Measurements from ENCODE around the gene CAMK2D.
A peak's percentile ranks its signal among the peaks of the same experiment; 100 is the strongest.

CAMK2D gene

DNA sequence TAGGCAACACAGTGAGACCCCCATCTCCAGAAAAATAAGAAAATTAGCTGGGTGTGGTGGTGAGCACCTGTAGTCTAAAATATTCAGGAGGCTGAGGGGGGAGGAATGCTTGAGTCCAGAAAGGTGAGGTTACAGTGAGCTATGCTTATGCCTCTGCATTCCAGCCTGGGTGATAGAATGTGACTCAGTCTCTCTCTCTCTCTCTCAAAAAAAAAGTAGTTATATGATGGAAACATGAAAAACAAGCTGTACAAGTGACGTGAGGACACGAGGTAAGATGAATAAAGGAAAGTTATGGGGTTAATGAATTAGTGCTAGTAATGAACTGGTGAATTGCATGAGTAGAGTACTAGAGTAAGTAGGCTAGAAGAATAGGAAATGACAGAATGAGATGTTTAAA is 21.8 kb upstream of the CAMK2D start:
- no peak for DNase-seq (ENCODE audit: extremely low read depth, insufficient read length)
- no peaks in the 10 kb centered on the region for H3K36me3 ChIP-seq (ENCODE audit: control insufficient read depth, insufficient read depth, low read length)
- H3K27me3 ChIP-seq (replicated peaks; ENCODE audit: control insufficient read depth, insufficient read depth, low read length), result no peaks in the 10 kb centered on the region
- TF ChIP-seq, protein P1, sequence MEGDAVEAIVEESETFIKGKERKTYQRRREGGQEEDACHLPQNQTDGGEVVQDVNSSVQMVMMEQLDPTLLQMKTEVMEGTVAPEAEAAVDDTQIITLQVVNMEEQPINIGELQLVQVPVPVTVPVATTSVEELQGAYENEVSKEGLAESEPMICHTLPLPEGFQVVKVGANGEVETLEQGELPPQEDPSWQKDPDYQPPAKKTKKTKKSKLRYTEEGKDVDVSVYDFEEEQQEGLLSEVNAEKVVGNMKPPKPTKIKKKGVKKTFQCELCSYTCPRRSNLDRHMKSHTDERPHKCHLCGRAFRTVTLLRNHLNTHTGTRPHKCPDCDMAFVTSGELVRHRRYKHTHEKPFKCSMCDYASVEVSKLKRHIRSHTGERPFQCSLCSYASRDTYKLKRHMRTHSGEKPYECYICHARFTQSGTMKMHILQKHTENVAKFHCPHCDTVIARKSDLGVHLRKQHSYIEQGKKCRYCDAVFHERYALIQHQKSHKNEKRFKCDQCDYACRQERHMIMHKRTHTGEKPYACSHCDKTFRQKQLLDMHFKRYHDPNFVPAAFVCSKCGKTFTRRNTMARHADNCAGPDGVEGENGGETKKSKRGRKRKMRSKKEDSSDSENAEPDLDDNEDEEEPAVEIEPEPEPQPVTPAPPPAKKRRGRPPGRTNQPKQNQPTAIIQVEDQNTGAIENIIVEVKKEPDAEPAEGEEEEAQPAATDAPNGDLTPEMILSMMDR (IDR thresholded peaks at IDR 0.05; ENCODE audit: insufficient read depth, low read length, poor library complexity, severe bottlenecking), result no peak
- no peak overlapping the region for H3K4me3 ChIP-seq (replicated peaks; ENCODE audit: low read depth, low read length)

DNA sequence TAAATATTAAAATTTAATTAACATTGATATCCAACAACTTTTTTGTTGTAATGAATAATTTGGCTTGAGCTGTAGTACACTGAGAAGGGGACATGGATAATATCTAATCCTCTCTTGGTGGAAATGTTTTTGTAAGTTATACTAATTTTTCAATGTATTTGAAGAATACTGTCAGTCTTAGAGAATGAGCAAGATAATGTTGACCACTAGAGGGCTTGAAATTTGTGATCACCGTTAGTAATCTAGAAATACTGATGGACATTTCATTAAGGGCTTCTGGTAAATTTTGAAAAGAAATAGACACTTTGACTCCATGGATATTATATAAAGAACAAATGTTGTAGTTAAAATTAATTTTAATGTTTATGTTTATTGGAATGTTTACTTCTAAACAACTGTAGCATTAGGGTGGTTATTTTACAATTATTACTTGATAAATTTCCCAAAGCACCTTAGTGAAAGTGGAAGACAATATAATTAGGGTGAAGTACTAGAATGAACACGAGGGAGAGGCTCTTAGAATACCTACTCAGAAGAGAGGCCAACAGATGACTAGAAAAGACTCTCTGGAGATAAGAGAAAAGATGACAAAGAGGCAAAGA is 20.0 kb upstream of the CAMK2D start:
- DNase-seq (ENCODE audit: extremely low read depth, insufficient read length), result no peak
- no peaks in the 10 kb centered on the region for H3K36me3 ChIP-seq (ENCODE audit: control insufficient read depth, insufficient read depth, low read length)
- H3K4me3 ChIP-seq (replicated peaks; ENCODE audit: low read depth, low read length), result no peak overlapping the region
- no peaks in the 10 kb centered on the region for H3K27me3 ChIP-seq (replicated peaks; ENCODE audit: control insufficient read depth, insufficient read depth, low read length)
- TF ChIP-seq, protein P1 (IDR thresholded peaks at IDR 0.05; ENCODE audit: insufficient read depth, low read length, poor library complexity, severe bottlenecking), result peak; percentile 51

DNA sequence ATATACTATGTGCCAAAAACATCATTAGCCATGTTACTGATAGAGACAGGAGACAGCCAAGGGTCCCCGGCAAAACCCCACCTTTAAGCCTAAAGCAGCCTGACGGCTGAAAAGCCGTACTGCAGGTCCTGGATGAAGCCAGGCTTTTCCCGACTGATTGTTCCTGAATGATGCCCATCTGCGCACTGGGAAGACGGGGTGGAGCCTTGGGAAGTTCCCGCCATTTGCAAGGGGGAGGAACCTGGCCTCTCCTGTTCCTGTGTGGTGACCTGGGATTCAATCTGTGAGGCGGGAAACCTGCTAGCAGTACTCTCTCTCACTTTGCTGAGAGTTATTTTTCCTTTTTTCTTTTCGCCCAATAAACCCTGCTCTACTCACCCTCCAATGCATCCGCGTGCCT is 15.1 kb upstream of the CAMK2D start:
- DNase-seq (ENCODE audit: extremely low read depth, insufficient read length), result no peak
- Histone ChIP-seq H3K27me3 (replicated peaks; ENCODE audit: control insufficient read depth, insufficient read depth, low read length) (no peaks in the 10 kb centered on the region), H3K36me3 (ENCODE audit: control insufficient read depth, insufficient read depth, low read length) (no peaks in the 10 kb centered on the region), H3K4me3 (replicated peaks; ENCODE audit: low read depth, low read length) (no peak overlapping the region)
- TF ChIP-seq, protein P1 (IDR thresholded peaks at IDR 0.05; ENCODE audit: insufficient read depth, low read length, poor library complexity, severe bottlenecking), result no peak

DNA sequence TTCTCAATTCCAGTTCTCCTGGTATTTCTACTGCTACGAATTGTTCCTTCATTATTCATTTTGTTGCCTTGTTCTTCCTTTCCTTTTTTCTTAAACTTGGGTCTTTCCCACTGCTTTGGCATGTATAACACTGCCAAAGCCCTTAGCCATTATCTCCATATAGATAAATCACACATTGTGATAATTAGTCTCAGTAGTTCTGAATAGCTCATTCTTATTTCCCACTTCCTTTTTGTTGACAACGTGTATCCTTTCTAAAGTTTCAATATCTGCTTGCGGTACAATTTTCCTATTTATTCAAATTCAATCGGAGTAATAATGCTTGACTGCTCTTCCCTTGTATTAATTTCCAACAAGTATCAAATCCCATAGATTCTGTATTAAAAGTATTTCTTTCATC is 14.5 kb upstream of the CAMK2D start:
- TF ChIP-seq, protein P1 (IDR thresholded peaks at IDR 0.05; ENCODE audit: insufficient read depth, low read length, poor library complexity, severe bottlenecking), result no peak
- no peak for DNase-seq (ENCODE audit: extremely low read depth, insufficient read length)
- Histone ChIP-seq H3K36me3 (ENCODE audit: control insufficient read depth, insufficient read depth, low read length) (no peaks in the 10 kb centered on the region), H3K4me3 (replicated peaks; ENCODE audit: low read depth, low read length) (no peak overlapping the region), H3K27me3 (replicated peaks; ENCODE audit: control insufficient read depth, insufficient read depth, low read length) (no peaks in the 10 kb centered on the region)

DNA sequence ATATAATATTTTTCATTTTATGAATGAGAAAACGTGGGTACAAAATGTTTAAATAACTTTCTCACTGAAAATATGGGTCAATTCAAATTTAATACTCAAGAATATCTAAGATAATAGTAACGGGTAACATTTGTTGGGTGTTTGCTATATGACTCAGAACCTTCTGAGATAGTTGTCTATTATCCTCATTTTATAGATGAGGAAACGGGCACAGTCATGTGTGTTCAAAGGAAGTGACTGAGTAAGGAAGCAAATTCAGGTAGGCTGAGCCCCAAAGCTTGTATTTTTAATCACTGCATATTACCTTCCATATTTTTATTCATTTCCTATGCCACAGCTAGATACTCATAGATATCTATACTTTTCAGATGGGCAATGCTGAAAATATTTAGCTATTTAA is 12.2 kb upstream of the CAMK2D start:
- no peaks in the 10 kb centered on the region for H3K36me3 ChIP-seq (ENCODE audit: control insufficient read depth, insufficient read depth, low read length)
- no peaks in the 10 kb centered on the region for H3K27me3 ChIP-seq (replicated peaks; ENCODE audit: control insufficient read depth, insufficient read depth, low read length)
- DNase-seq (ENCODE audit: extremely low read depth, insufficient read length), result no peak
- TF ChIP-seq, protein P1 (IDR thresholded peaks at IDR 0.05; ENCODE audit: insufficient read depth, low read length, poor library complexity, severe bottlenecking), result no peak
- H3K4me3 ChIP-seq (replicated peaks; ENCODE audit: low read depth, low read length), result no peak overlapping the region

DNA sequence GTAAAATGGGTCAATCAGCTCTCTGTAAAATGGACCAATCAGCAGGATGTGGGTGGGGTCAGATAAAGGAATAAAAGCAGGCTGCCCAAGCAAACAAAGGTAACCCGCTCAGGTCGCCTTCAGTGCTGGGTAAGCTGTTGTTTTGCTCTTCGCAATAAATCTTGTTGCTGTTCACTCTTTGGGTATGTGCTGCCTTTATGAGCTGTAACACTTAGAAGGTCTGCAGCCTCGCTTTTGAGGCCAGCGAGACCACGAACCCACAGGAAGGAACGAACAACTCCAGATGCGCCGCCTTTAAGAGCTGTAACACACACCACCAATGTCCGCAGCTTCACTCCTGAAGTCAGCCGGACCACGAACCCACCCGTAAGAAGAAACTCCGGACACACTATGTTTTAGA is 11.5 kb upstream of the CAMK2D start:
- Histone ChIP-seq H3K4me3 (replicated peaks; ENCODE audit: low read depth, low read length) (no peak overlapping the region), H3K27me3 (replicated peaks; ENCODE audit: control insufficient read depth, insufficient read depth, low read length) (no peaks in the 10 kb centered on the region), H3K36me3 (ENCODE audit: control insufficient read depth, insufficient read depth, low read length) (no peaks in the 10 kb centered on the region)
- TF ChIP-seq, protein P1 (IDR thresholded peaks at IDR 0.05; ENCODE audit: insufficient read depth, low read length, poor library complexity, severe bottlenecking), result no peak
- no peak for DNase-seq (ENCODE audit: extremely low read depth, insufficient read length)

Data from GM06990 (cell line).